ENCODE data around the gene ABCD2. TPM values are rescaled to one million over a fixed set of nuclear protein-coding genes. Genes with fewer than 3 reads are reported as not detected.
A peak's percentile ranks its signal among the peaks of the same experiment; 100 is the strongest.

The ABCD2 gene
- total RNA-seq, 2 experiments from 2014 or later: 19.6 TPM

DNA sequence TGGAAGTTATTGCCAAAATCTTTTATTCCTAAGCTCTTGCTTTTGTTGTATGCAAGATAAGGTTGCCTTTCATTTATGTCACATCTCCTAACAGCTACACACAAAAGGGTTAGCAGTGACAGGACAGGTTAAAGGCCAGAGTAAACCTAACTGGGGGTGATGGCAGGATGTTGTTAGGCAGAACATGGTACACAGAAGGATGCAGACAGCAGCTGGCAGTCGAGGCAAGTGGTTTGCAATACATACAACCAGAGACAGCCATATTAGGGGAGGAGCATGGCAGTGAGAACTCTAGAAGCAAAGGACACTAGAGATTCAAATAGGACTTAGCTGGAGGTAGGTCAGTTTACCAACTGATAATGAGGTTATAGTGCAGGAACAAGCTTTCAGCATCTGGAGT lies 2.7 kb upstream of the ABCD2 start:
- Mint-ChIP-seq H3K4me3 (peak overlapping the region; percentile 24), H3K27me3 (no peaks in the 10 kb centered on the region), H3K27ac (no peak overlapping the region), H3K9me3 (no peaks in the 10 kb centered on the region), H3K4me1 (peaks cover 31% of the 10 kb centered on the region), H3K36me3 (ENCODE audit: low read depth) (peaks cover 14% of the 10 kb centered on the region)
- CTCF ChIA-PET: no interaction called here
- peak; percentile 39 for DNase-seq
- POLR2A ChIA-PET: interaction anchor here (0.9 to 4.7 kb wide), 6 partner anchors 9 to 179 kb away, joined by 3 to 64 read pairs (median 28); partner anchors contain the start of gene KIF21A

DNA sequence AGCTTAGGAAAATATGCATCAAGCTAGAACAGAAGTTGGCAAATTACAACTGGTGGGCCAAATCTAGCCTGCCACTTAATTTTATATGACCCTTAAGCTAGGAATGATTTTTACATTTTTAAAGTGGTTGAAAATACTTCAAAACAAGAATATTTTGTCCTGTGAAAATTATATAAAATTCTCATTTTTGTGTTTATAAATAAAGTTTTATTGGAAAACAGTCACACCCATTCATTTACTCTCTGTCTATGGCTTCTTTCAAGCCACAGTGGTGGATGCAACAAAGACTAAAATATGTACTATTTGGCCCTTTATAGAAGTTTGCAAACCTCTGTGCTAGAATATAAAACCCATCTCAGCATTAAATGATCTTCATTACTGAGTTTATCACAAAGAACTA lies 2.1 kb upstream of the ABCD2 start:
- peaks cover 30% of the 10 kb centered on the region for H3K4me1 Mint-ChIP-seq
- DNase-seq: no peak
- H3K27me3 Mint-ChIP-seq: no peaks in the 10 kb centered on the region
- H3K27ac Mint-ChIP-seq: no peak overlapping the region
- POLR2A ChIA-PET: interaction anchor here (0.9 to 4.7 kb wide), 8 partner anchors 7 to 179 kb away, joined by 3 to 64 read pairs (median 28); partner anchors contain the start of gene KIF21A
- no peaks in the 10 kb centered on the region for H3K9me3 Mint-ChIP-seq
- peaks cover 13% of the 10 kb centered on the region for H3K36me3 Mint-ChIP-seq (ENCODE audit: low read depth)
- H3K4me3 Mint-ChIP-seq: peak overlapping the region; percentile 24
- CTCF ChIA-PET: interaction anchor here (1.0 to 2.9 kb wide), 7 partner anchors 8 to 249 kb away, joined by 3 to 9 read pairs (median 5); no protein-coding TSS in a partner anchor

DNA sequence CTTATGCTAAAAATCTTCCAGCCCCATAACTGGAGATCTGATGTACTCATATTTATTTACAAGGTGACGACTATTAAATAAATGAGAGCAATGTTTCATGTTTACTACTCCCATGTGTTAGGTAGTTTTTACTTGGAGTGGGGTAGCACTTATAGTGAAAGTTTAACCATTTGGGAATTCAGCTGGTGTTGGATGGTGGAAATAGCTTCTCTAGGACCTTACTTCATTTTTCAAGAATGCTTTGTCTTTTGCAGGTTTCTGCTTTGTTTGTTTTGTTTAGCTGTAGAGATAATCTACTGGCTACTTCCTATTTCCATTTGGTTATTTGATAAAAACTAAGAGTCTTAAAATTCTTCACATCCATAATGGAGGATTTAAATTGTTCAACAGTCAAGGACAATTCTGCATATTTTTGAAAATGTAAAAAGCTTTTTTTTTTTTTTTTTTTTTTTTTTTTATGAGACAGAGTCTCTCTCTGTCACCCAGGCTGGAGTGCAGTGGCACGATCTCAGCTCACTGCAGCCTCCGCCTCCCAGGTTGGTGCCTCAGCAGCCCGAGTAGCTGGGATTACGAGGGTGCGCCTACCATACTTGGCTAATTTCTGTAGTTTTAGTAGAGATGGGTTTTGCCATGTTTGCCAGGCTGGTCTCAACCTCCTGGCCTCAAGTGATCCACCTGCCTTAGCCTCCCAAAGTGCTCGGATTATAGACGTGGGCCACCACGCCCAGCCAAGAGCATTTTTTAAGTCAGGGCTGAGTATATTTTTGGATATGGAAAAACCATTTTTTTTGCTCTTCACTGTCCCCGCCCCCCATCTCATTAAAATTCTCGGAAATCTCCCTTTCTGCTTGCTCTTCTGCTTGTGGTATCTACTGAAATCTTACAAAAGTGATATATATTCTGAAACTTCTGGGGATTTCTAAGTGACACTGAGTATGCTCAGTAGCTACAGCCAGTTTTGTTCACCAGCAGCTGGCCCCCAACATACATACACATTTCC lies 1.4 kb upstream of the ABCD2 start:
- Mint-ChIP-seq H3K36me3 (ENCODE audit: low read depth) (peaks cover 15% of the 10 kb centered on the region), H3K27ac (no peak overlapping the region), H3K4me3 (no peak overlapping the region), H3K27me3 (no peaks in the 10 kb centered on the region), H3K4me1 (peaks cover 27% of the 10 kb centered on the region), H3K9me3 (no peaks in the 10 kb centered on the region)
- peak; percentile 70 for DNase-seq
- ChIA-PET POLR2A (interaction anchor here (0.7 to 4.7 kb wide), 13 partner anchors 8 to 298 kb away, joined by 3 to 64 read pairs (median 7); partner anchors contain the start of gene KIF21A), CTCF (interaction anchor here (1.0 to 2.9 kb wide), 10 partner anchors 8 to 249 kb away, joined by 3 to 9 read pairs (median 5); no protein-coding TSS in a partner anchor)

GRCh38 chr12:39619316-39619659 lies 315 bp downstream of the ABCD2 start:
- H3K27ac Mint-ChIP-seq: no peak overlapping the region
- no peaks in the 10 kb centered on the region for H3K27me3 Mint-ChIP-seq
- DNase-seq: peak; percentile 45
- POLR2A ChIA-PET: interaction anchor here (0.7 to 4.7 kb wide), 24 partner anchors 9 to 487 kb away, joined by 3 to 64 read pairs (median 4); partner anchors contain the start of genes KIF21A and SLC2A13
- CTCF ChIA-PET: interaction anchor here (0.8 to 2.9 kb wide), 19 partner anchors 9 to 488 kb away, joined by 3 to 17 read pairs (median 5); partner anchors contain the start of gene SLC2A13
- H3K9me3 Mint-ChIP-seq: no peaks in the 10 kb centered on the region
- no peak overlapping the region for H3K4me3 Mint-ChIP-seq
- peaks cover 31% of the 10 kb centered on the region for H3K4me1 Mint-ChIP-seq
- peaks cover 20% of the 10 kb centered on the region for H3K36me3 Mint-ChIP-seq (ENCODE audit: low read depth)

- peaks cover 26% of the 10 kb centered on the region for H3K36me3 Mint-ChIP-seq (ENCODE audit: low read depth)
- CTCF ChIA-PET: interaction anchor here (1.0 to 2.9 kb wide), 12 partner anchors 10 to 488 kb away, joined by 3 to 17 read pairs (median 6); no protein-coding TSS in a partner anchor
- no peak overlapping the region for H3K27ac Mint-ChIP-seq
- POLR2A ChIA-PET: interaction anchor here (1.1 to 4.7 kb wide), 13 partner anchors 10 to 487 kb away, joined by 3 to 64 read pairs (median 7); partner anchors contain the start of genes KIF21A and SLC2A13
- H3K9me3 Mint-ChIP-seq: peaks cover 2% of the 10 kb centered on the region
- no peaks in the 10 kb centered on the region for H3K27me3 Mint-ChIP-seq
- peaks cover 33% of the 10 kb centered on the region for H3K4me1 Mint-ChIP-seq
- peak; percentile 24 for DNase-seq
- no peak overlapping the region for H3K4me3 Mint-ChIP-seq
Observed at GRCh38 chr12:39618701-39619100, 902 bp downstream of the ABCD2 start.

GRCh38 chr12:39617887-39618286 lies 1.7 kb downstream of the ABCD2 start:
- DNase-seq: no peak
- ChIA-PET POLR2A (interaction anchor here (0.6 to 1.8 kb wide), 2 partner anchors 52 to 175 kb away, joined by 3 to 5 read pairs; partner anchors contain the start of gene KIF21A), CTCF (interaction anchor here (0.6 to 1.3 kb wide), 2 partner anchors 33 to 74 kb away, joined by 3 to 5 read pairs; no protein-coding TSS in a partner anchor)
- Mint-ChIP-seq H3K4me1 (peaks cover 34% of the 10 kb centered on the region), H3K27ac (no peak overlapping the region), H3K27me3 (no peaks in the 10 kb centered on the region), H3K36me3 (ENCODE audit: low read depth) (peaks cover 31% of the 10 kb centered on the region), H3K4me3 (no peak overlapping the region), H3K9me3 (peaks cover 2% of the 10 kb centered on the region)

DNA sequence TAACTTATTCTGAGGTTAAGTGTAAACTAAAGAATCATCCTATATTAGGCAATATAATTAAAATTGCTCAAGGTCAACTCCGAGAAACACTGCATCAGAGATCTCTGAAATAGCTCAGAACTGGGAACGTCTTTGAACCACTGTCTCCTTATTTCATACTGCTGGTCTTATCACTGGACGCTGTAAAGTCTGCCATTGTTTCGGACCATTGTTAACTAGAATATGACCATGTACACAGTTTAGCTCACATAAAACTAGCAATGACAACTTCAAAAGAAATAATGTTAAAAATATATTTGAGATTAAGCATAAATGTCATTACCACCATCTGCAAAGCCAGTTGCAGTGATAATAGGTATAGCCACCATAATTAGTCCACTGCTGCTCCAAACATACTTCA lies 2.9 kb downstream of the ABCD2 start:
- peaks cover 33% of the 10 kb centered on the region for H3K4me1 Mint-ChIP-seq
- no peak for DNase-seq
- H3K9me3 Mint-ChIP-seq: peaks cover 2% of the 10 kb centered on the region
- ChIA-PET POLR2A (interaction anchor here (0.9 to 1.8 kb wide), 5 partner anchors 12 to 174 kb away, joined by 3 to 9 read pairs (median 5); partner anchors contain the start of gene KIF21A), CTCF (interaction anchor here (0.6 to 1.3 kb wide), 2 partner anchors 39 to 76 kb away, joined by 3 to 5 read pairs; no protein-coding TSS in a partner anchor)
- peaks cover 36% of the 10 kb centered on the region for H3K36me3 Mint-ChIP-seq (ENCODE audit: low read depth)
- H3K27ac Mint-ChIP-seq: peak overlapping the region; percentile 42
- no peak overlapping the region for H3K4me3 Mint-ChIP-seq
- H3K27me3 Mint-ChIP-seq: no peaks in the 10 kb centered on the region

- H3K9me3 Mint-ChIP-seq: peaks cover 2% of the 10 kb centered on the region
- ChIA-PET POLR2A (interaction anchor here (0.9 to 1.8 kb wide), 5 partner anchors 12 to 173 kb away, joined by 3 to 9 read pairs (median 5); partner anchors contain the start of gene KIF21A), CTCF (no interaction called here)
- H3K4me3 Mint-ChIP-seq: no peak overlapping the region
- H3K36me3 Mint-ChIP-seq (ENCODE audit: low read depth): peaks cover 40% of the 10 kb centered on the region
- H3K4me1 Mint-ChIP-seq: peaks cover 31% of the 10 kb centered on the region
- H3K27me3 Mint-ChIP-seq: no peaks in the 10 kb centered on the region
- H3K27ac Mint-ChIP-seq: peak overlapping the region; percentile 11
- no peak for DNase-seq
Observed at GRCh38 chr12:39616251-39616650, 3.4 kb downstream of the ABCD2 start.

- ChIA-PET CTCF (no interaction called here), POLR2A (interaction anchor here (0.8 kb wide), 1 partner anchor 26 kb away, joined by 3 read pairs; no protein-coding TSS in a partner anchor)
- DNase-seq: no peak
- Mint-ChIP-seq H3K4me1 (peaks cover 33% of the 10 kb centered on the region), H3K9me3 (peaks cover 2% of the 10 kb centered on the region), H3K36me3 (ENCODE audit: low read depth) (peaks cover 58% of the 10 kb centered on the region), H3K27ac (no peak overlapping the region), H3K4me3 (peak overlapping the region; percentile 63), H3K27me3 (no peaks in the 10 kb centered on the region)
Observed at GRCh38 chr12:39613525-39613924, 6.1 kb downstream of the ABCD2 start.

DNA sequence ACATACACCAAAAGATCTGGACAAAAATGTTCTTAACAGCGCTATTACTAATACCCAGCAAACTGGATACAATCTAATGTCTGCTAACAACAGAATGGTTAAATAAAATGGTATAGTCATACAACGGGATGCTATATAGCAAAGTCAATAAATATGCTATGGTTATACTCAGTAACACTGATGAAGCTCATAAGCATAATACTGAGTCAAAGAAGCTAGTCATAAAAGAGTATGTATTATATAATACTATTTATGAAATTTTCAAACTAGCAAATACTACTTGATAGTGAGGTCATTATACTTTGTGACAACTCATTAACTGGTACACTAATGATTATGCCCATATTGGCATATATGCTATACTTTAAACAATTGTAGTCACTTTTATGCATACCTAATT lies 7.4 kb downstream of the ABCD2 start:
- no peak overlapping the region for H3K4me3 Mint-ChIP-seq
- H3K27ac Mint-ChIP-seq: no peak overlapping the region
- no peaks in the 10 kb centered on the region for H3K27me3 Mint-ChIP-seq
- ChIA-PET CTCF (interaction anchor here (1.2 kb wide), 1 partner anchor 79 kb away, joined by 3 read pairs; no protein-coding TSS in a partner anchor), POLR2A (interaction anchor here (1.1 to 1.2 kb wide), 2 partner anchors 9 to 169 kb away, joined by 3 to 4 read pairs; partner anchors contain the start of gene KIF21A)
- no peak for DNase-seq
- H3K36me3 Mint-ChIP-seq (ENCODE audit: low read depth): peaks cover 59% of the 10 kb centered on the region
- H3K4me1 Mint-ChIP-seq: peaks cover 35% of the 10 kb centered on the region
- H3K9me3 Mint-ChIP-seq: peaks cover 2% of the 10 kb centered on the region

- DNase-seq: no peak
- ChIA-PET POLR2A (interaction anchor here (1.2 kb wide), 1 partner anchor 168 kb away, joined by 3 read pairs; the partner anchor contains the start of gene KIF21A), CTCF (no interaction called here)
- Mint-ChIP-seq H3K36me3 (ENCODE audit: low read depth) (peaks cover 64% of the 10 kb centered on the region), H3K27ac (no peak overlapping the region), H3K4me1 (peaks cover 39% of the 10 kb centered on the region), H3K27me3 (no peaks in the 10 kb centered on the region), H3K9me3 (peaks cover 2% of the 10 kb centered on the region), H3K4me3 (no peak overlapping the region)
Observed at GRCh38 chr12:39611818-39612217, 7.8 kb downstream of the ABCD2 start.

DNA sequence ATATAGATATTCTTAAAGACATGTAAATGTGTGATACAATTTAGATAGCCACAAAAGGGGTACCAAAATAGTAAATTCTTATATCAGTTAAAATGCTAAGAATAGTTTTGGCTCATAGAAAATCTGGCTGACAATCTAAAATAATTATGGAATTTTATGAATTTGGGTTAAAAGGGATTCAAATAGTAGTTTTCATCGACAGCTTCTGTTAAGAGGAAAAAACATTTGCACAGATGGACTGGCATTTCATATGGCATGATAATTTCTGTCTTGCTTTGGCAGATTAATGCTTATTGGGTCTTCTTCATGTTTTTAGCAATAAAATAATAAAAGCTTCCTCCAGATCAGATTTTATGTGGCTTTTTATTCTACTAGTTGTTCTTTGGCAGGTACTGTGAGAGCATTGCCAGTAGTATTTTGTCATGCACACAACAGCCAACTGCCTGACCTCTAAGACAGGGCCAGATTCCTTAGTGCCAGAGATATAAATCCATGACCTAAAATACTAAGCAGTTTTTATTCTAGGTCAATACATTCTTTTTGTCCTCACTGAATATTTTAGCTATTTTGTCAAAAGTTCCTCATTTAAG lies 9.1 kb downstream of the ABCD2 start:
- H3K27ac Mint-ChIP-seq: no peak overlapping the region
- ChIA-PET CTCF (interaction anchor here (1.8 kb wide), 1 partner anchor 9 kb away, joined by 5 read pairs; the partner anchor contains the start of gene ABCD2), POLR2A (no interaction called here)
- H3K27me3 Mint-ChIP-seq: no peaks in the 10 kb centered on the region
- DNase-seq: no peak
- peaks cover 69% of the 10 kb centered on the region for H3K36me3 Mint-ChIP-seq (ENCODE audit: low read depth)
- H3K4me3 Mint-ChIP-seq: no peak overlapping the region
- peaks cover 45% of the 10 kb centered on the region for H3K4me1 Mint-ChIP-seq
- peaks cover 2% of the 10 kb centered on the region for H3K9me3 Mint-ChIP-seq

Measured in activated CD4-positive, alpha-beta memory T cell treated with anti-CD3 and anti-CD28 coated beads, Interleukin-2, amount 10 ng/mL, durations not matched to agents 7 days and 5 days (primary cell).